Measurements from ENCODE around the gene MARCHF11. TPM values are rescaled to one million over a fixed set of nuclear protein-coding genes. Genes with fewer than 3 reads are reported as not detected.

The MARCHF11 gene
- total RNA-seq, 2 donors from 2014 or later, result not detected

DNA sequence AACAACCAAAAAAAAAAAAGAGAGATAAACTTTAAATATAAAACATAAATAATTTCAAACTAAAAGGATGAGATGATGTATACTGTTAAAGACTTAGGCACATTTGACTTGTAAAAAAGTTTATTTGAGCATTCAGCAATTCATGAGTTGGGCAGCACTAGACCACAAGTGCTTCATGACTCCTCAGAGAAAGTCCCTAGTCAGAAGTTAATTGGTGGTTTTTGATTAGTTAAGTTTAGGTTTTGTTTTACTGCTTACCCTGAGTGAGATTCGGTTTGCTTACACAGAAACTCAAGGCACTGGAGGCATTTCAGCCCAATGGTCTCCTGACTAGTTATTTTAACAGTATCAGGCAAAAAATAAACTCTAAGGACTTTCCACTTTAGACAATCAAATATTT lies 129.2 kb downstream of the MARCHF11 start:
- TF ChIP-seq, protein P1, sequence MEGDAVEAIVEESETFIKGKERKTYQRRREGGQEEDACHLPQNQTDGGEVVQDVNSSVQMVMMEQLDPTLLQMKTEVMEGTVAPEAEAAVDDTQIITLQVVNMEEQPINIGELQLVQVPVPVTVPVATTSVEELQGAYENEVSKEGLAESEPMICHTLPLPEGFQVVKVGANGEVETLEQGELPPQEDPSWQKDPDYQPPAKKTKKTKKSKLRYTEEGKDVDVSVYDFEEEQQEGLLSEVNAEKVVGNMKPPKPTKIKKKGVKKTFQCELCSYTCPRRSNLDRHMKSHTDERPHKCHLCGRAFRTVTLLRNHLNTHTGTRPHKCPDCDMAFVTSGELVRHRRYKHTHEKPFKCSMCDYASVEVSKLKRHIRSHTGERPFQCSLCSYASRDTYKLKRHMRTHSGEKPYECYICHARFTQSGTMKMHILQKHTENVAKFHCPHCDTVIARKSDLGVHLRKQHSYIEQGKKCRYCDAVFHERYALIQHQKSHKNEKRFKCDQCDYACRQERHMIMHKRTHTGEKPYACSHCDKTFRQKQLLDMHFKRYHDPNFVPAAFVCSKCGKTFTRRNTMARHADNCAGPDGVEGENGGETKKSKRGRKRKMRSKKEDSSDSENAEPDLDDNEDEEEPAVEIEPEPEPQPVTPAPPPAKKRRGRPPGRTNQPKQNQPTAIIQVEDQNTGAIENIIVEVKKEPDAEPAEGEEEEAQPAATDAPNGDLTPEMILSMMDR (IDR thresholded peaks at IDR 0.05), result no peak
- DNase-seq (ENCODE audit: low spot score), result no peak
- no peaks in the 10 kb centered on the region for H3K36me3 ChIP-seq
- no peaks in the 10 kb centered on the region for H3K9me3 ChIP-seq
- no peak overlapping the region for H3K4me3 ChIP-seq
- no peak overlapping the region for H3K27ac ChIP-seq
- H3K4me1 ChIP-seq (ENCODE audit: control insufficient read depth in 1 of 2, low read depth in 2 of 2), result no peaks in the 10 kb centered on the region
- H3K27me3 ChIP-seq (replicated peaks; ENCODE audit: insufficient read depth), result no peaks in the 10 kb centered on the region
- no peak for ATAC-seq (ENCODE audit: insufficient number of reproducible peaks, low FRiP score, low read depth)

DNA sequence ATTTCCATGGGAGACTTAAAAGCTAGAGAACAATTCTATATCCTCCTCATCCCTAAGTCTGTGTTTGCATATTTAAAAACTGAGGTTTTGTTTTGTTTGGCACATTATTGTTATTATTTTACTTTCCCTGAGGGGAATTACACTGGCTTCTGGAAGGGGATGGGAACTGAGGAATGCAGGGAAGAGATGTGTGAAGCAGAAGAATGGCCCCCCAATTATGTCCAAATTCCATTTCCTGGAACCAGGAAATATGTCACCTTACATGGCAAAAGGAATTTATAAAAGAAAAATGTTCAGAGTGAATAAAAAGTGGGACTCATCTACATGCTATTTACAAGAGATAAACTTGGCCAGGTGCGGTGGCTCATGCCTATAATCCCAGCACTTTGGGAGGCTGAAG lies 129.8 kb downstream of the MARCHF11 start:
- Histone ChIP-seq H3K36me3 (no peaks in the 10 kb centered on the region), H3K9me3 (no peaks in the 10 kb centered on the region), H3K4me1 (ENCODE audit: control insufficient read depth in 1 of 2, low read depth in 2 of 2) (no peaks in the 10 kb centered on the region), H3K27me3 (replicated peaks; ENCODE audit: insufficient read depth) (no peaks in the 10 kb centered on the region), H3K4me3 (no peak overlapping the region), H3K27ac (no peak overlapping the region)
- TF ChIP-seq, protein P1 (IDR thresholded peaks at IDR 0.05), result no peak
- DNase-seq (ENCODE audit: low spot score) (no peak), ATAC-seq (ENCODE audit: insufficient number of reproducible peaks, low FRiP score, low read depth) (no peak)

DNA sequence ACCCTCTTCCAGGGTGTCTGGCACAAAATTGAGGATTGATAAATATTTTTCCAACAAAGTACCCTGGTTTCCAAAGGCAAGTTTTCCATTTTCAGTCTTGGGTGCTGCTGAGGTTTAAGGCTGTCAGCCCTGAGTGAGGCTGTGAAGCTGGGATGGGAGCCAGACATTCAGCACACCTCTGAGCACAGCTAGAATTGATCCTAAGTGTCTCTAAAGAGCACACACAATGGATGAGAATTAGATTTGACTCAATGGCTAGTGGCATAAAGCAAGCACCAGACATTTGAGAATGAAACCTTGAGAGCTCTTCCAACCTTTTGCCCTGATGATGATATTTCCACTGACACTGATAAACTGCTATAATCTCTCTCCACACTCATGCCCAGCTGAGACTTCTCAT lies 131.5 kb downstream of the MARCHF11 start:
- H3K27ac ChIP-seq, result no peak overlapping the region
- TF ChIP-seq, protein P1 (IDR thresholded peaks at IDR 0.05), result no peak
- H3K4me1 ChIP-seq (ENCODE audit: control insufficient read depth in 1 of 2, low read depth in 2 of 2), result no peaks in the 10 kb centered on the region
- no peaks in the 10 kb centered on the region for H3K9me3 ChIP-seq
- H3K36me3 ChIP-seq, result no peaks in the 10 kb centered on the region
- no peak for ATAC-seq (ENCODE audit: insufficient number of reproducible peaks, low FRiP score, low read depth)
- no peaks in the 10 kb centered on the region for H3K27me3 ChIP-seq (replicated peaks; ENCODE audit: insufficient read depth)
- H3K4me3 ChIP-seq, result no peak overlapping the region
- no peak for DNase-seq (ENCODE audit: low spot score)

DNA sequence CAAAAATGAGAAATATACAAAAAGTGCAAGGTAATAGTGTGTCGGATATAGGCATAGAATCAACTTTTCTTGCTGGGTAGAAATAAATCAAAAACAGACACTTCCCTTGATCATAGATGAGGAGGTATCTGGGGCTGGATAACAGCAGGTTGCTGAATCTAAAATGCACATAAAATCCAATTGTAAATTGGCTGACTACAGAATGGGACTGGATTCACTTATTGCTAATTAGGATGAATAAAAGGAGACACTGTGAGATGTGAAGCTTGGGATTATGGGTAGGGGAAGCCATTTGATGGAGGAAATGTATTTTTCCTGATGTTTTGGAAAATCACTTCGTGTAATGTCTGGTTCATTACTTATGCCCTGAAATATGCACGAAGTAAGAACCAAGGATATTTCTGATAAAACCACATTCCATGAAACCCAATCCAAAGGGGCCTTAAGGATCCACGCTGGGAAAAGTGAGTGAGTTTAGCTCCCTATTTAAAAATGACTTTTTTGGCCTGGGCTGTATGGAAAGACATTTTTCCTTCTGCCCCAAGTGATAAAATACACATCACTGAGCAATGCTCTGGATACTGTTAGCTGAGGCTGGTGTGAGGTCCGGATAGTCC lies 136.1 kb downstream of the MARCHF11 start:
- Histone ChIP-seq H3K36me3 (no peaks in the 10 kb centered on the region), H3K9me3 (no peaks in the 10 kb centered on the region), H3K4me1 (ENCODE audit: control insufficient read depth in 1 of 2, low read depth in 2 of 2) (no peaks in the 10 kb centered on the region), H3K4me3 (no peak overlapping the region), H3K27me3 (replicated peaks; ENCODE audit: insufficient read depth) (no peaks in the 10 kb centered on the region), H3K27ac (no peak overlapping the region)
- no peak for DNase-seq (ENCODE audit: low spot score)
- no peak for ATAC-seq (ENCODE audit: insufficient number of reproducible peaks, low FRiP score, low read depth)
- TF ChIP-seq, protein P1 (IDR thresholded peaks at IDR 0.05), result no peak

DNA sequence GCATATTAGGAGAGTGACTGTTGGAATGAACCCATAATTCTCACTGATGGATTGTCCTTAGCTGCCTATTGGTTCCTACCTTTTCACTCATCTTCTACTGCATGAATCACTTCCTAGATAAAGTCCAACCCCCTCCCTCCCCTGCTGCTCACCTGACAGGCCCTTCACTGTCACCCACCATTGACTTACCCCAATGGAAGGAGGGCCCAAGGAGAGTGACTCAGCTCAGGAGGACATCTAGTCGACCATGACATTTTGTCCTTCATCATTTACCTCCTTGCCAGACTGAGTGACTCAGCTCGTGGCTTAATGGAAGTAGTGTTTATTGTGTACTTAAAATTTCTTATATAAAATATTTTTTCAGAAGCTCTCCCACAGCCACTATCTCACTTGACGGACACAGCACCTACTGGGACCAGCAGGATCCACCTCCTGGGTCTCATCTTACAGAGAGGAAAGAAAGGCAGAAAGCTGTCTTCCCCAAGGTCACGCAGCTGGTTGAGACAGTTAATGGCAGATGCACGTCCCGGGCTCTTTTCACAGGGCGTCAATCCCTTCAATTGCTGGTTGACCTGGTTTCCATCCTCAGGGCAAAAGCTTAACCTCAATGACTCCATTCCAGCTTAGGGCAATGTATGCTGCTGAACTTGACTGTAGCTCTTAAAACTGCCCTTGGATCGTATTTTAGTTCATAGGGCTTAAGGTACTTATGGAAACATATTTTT lies 142.3 kb downstream of the MARCHF11 start:
- no peak for DNase-seq (ENCODE audit: low spot score)
- Histone ChIP-seq H3K27me3 (replicated peaks; ENCODE audit: insufficient read depth) (no peaks in the 10 kb centered on the region), H3K27ac (no peak overlapping the region), H3K36me3 (no peaks in the 10 kb centered on the region), H3K9me3 (no peaks in the 10 kb centered on the region), H3K4me3 (no peak overlapping the region), H3K4me1 (ENCODE audit: control insufficient read depth in 1 of 2, low read depth in 2 of 2) (no peaks in the 10 kb centered on the region)
- TF ChIP-seq, protein P1 (IDR thresholded peaks at IDR 0.05), result no peak
- ATAC-seq (ENCODE audit: insufficient number of reproducible peaks, low FRiP score, low read depth), result no peak
